ENCODE measurements around the gene TPSG1. TPM values are rescaled to one million over a fixed set of nuclear protein-coding genes. Genes with fewer than 3 reads are reported as not detected.
"Not testable (repeated sequence)": the region's sequence is repeated elsewhere in the genome, so short reads cannot be mapped to it uniquely, and the experiment has no call there.

The TPSG1 gene
- total RNA-seq, 1 donor from 2014 or later = not detected

- intact Hi-C loops (cut with micrococcal nuclease); DNase-seq (ENCODE audit: low spot score): not testable (repeated sequence)
Observed at GRCh38 chr16:1198671-1199346, 26.3 kb downstream of the TPSG1 start.

GRCh38 chr16:1198194-1198593 is 26.9 kb downstream of the TPSG1 start:
- Mint-ChIP-seq H3K27ac (no peak overlapping the region), H3K4me3 (no peak overlapping the region), H3K36me3 (ENCODE audit: low read depth) (no peaks in the 10 kb centered on the region), H3K4me1 (ENCODE audit: low read depth) (no peaks in the 10 kb centered on the region), H3K27me3 (ENCODE audit: insufficient read depth) (no peaks in the 10 kb centered on the region), H3K9me3 (no peaks in the 10 kb centered on the region)
- intact Hi-C loops (cut with micrococcal nuclease) = no loop called here
- no peak for DNase-seq (ENCODE audit: low spot score)

More at GRCh38 chr16:1198671-1199346, 26.3 kb downstream of the TPSG1 start:
- not testable (repeated sequence) for H3K4me3 Mint-ChIP-seq; H3K27ac Mint-ChIP-seq; H3K36me3 Mint-ChIP-seq (ENCODE audit: low read depth); H3K27me3 Mint-ChIP-seq (ENCODE audit: insufficient read depth); H3K9me3 Mint-ChIP-seq; H3K4me1 Mint-ChIP-seq (ENCODE audit: low read depth)

GRCh38 chr16:1197237-1197866 is 27.7 kb downstream of the TPSG1 start:
- no peaks in the 10 kb centered on the region for H3K9me3 Mint-ChIP-seq
- no peaks in the 10 kb centered on the region for H3K36me3 Mint-ChIP-seq (ENCODE audit: low read depth)
- intact Hi-C loops (cut with micrococcal nuclease) = no loop called here
- no peak overlapping the region for H3K27ac Mint-ChIP-seq
- no peaks in the 10 kb centered on the region for H3K4me1 Mint-ChIP-seq (ENCODE audit: low read depth)
- no peaks in the 10 kb centered on the region for H3K27me3 Mint-ChIP-seq (ENCODE audit: insufficient read depth)
- no peak for DNase-seq (ENCODE audit: low spot score)
- H3K4me3 Mint-ChIP-seq = no peak overlapping the region

- Mint-ChIP-seq H3K36me3 (ENCODE audit: low read depth) (no peaks in the 10 kb centered on the region), H3K27ac (no peak overlapping the region), H3K9me3 (no peaks in the 10 kb centered on the region), H3K27me3 (ENCODE audit: insufficient read depth) (no peaks in the 10 kb centered on the region), H3K4me3 (no peak overlapping the region), H3K4me1 (ENCODE audit: low read depth) (no peaks in the 10 kb centered on the region)
- intact Hi-C loops (cut with micrococcal nuclease) = no loop called here
- DNase-seq (ENCODE audit: low spot score) = no peak
Observed at GRCh38 chr16:1196494-1196893, 28.6 kb downstream of the TPSG1 start.

GRCh38 chr16:1195393-1195666 is 29.7 kb downstream of the TPSG1 start:
- Mint-ChIP-seq H3K27me3 (ENCODE audit: insufficient read depth) (no peaks in the 10 kb centered on the region), H3K4me3 (no peak overlapping the region), H3K36me3 (ENCODE audit: low read depth) (no peaks in the 10 kb centered on the region), H3K27ac (no peak overlapping the region), H3K9me3 (no peaks in the 10 kb centered on the region), H3K4me1 (ENCODE audit: low read depth) (no peaks in the 10 kb centered on the region)
- no peak for DNase-seq (ENCODE audit: low spot score)
- intact Hi-C loops (cut with micrococcal nuclease) = no loop called here

- no peaks in the 10 kb centered on the region for H3K36me3 Mint-ChIP-seq (ENCODE audit: low read depth)
- DNase-seq (ENCODE audit: low spot score) = no peak
- H3K27me3 Mint-ChIP-seq (ENCODE audit: insufficient read depth) = no peaks in the 10 kb centered on the region
- no peak overlapping the region for H3K27ac Mint-ChIP-seq
- no peaks in the 10 kb centered on the region for H3K9me3 Mint-ChIP-seq
- H3K4me1 Mint-ChIP-seq (ENCODE audit: low read depth) = no peaks in the 10 kb centered on the region
- intact Hi-C loops (cut with micrococcal nuclease) = no loop called here
- no peak overlapping the region for H3K4me3 Mint-ChIP-seq
Observed at GRCh38 chr16:1194665-1195392, 30.2 kb downstream of the TPSG1 start.

- H3K36me3 Mint-ChIP-seq (ENCODE audit: low read depth) = no peaks in the 10 kb centered on the region
- no peaks in the 10 kb centered on the region for H3K27me3 Mint-ChIP-seq (ENCODE audit: insufficient read depth)
- intact Hi-C loops (cut with micrococcal nuclease) = no loop called here
- H3K27ac Mint-ChIP-seq = no peak overlapping the region
- H3K4me3 Mint-ChIP-seq = no peak overlapping the region
- DNase-seq (ENCODE audit: low spot score) = no peak
- H3K4me1 Mint-ChIP-seq (ENCODE audit: low read depth) = no peaks in the 10 kb centered on the region
- H3K9me3 Mint-ChIP-seq = no peaks in the 10 kb centered on the region
Observed at GRCh38 chr16:1193825-1194581, 31.1 kb downstream of the TPSG1 start.

GRCh38 chr16:1193143-1193824 is 31.8 kb downstream of the TPSG1 start:
- H3K36me3 Mint-ChIP-seq (ENCODE audit: low read depth) = no peaks in the 10 kb centered on the region
- H3K27ac Mint-ChIP-seq = no peak overlapping the region
- no peak for DNase-seq (ENCODE audit: low spot score)
- no peaks in the 10 kb centered on the region for H3K27me3 Mint-ChIP-seq (ENCODE audit: insufficient read depth)
- no peak overlapping the region for H3K4me3 Mint-ChIP-seq
- intact Hi-C loops (cut with micrococcal nuclease) = no loop called here
- H3K4me1 Mint-ChIP-seq (ENCODE audit: low read depth) = no peaks in the 10 kb centered on the region
- no peaks in the 10 kb centered on the region for H3K9me3 Mint-ChIP-seq

GRCh38 chr16:1192384-1193073 is 32.5 kb downstream of the TPSG1 start:
- H3K9me3 Mint-ChIP-seq = no peaks in the 10 kb centered on the region
- H3K4me3 Mint-ChIP-seq = no peak overlapping the region
- H3K27ac Mint-ChIP-seq = no peak overlapping the region
- H3K27me3 Mint-ChIP-seq (ENCODE audit: insufficient read depth) = no peaks in the 10 kb centered on the region
- H3K36me3 Mint-ChIP-seq (ENCODE audit: low read depth) = no peaks in the 10 kb centered on the region
- DNase-seq (ENCODE audit: low spot score) = no peak
- no peaks in the 10 kb centered on the region for H3K4me1 Mint-ChIP-seq (ENCODE audit: low read depth)
- intact Hi-C loops (cut with micrococcal nuclease) = no loop called here

GRCh38 chr16:1190789-1191188 is 34.3 kb downstream of the TPSG1 start:
- DNase-seq (ENCODE audit: low spot score); intact Hi-C loops (cut with micrococcal nuclease); H3K27me3 Mint-ChIP-seq (ENCODE audit: insufficient read depth); H3K9me3 Mint-ChIP-seq; H3K4me1 Mint-ChIP-seq (ENCODE audit: low read depth); H3K27ac Mint-ChIP-seq; H3K4me3 Mint-ChIP-seq; H3K36me3 Mint-ChIP-seq (ENCODE audit: low read depth): not testable (repeated sequence)

- H3K4me1 Mint-ChIP-seq (ENCODE audit: low read depth) = no peaks in the 10 kb centered on the region
- intact Hi-C loops (cut with micrococcal nuclease) = no loop called here
- no peak overlapping the region for H3K4me3 Mint-ChIP-seq
- no peak for DNase-seq (ENCODE audit: low spot score)
- H3K27me3 Mint-ChIP-seq (ENCODE audit: insufficient read depth) = no peaks in the 10 kb centered on the region
- no peak overlapping the region for H3K27ac Mint-ChIP-seq
- H3K36me3 Mint-ChIP-seq (ENCODE audit: low read depth) = no peaks in the 10 kb centered on the region
- H3K9me3 Mint-ChIP-seq = no peaks in the 10 kb centered on the region
Observed at GRCh38 chr16:1189455-1189854, 35.6 kb downstream of the TPSG1 start.

- DNase-seq (ENCODE audit: low spot score) = peak; percentile 14
- no peaks in the 10 kb centered on the region for H3K4me1 Mint-ChIP-seq (ENCODE audit: low read depth)
- no peaks in the 10 kb centered on the region for H3K27me3 Mint-ChIP-seq (ENCODE audit: insufficient read depth)
- H3K36me3 Mint-ChIP-seq (ENCODE audit: low read depth) = no peaks in the 10 kb centered on the region
- H3K4me3 Mint-ChIP-seq = no peak overlapping the region
- no peaks in the 10 kb centered on the region for H3K9me3 Mint-ChIP-seq
- H3K27ac Mint-ChIP-seq = no peak overlapping the region
- intact Hi-C loops (cut with micrococcal nuclease) = no loop called here
Observed at GRCh38 chr16:1188432-1189189, 36.5 kb downstream of the TPSG1 start.
